K562 (cell line): ENCODE data around the gene GPD2. TPM values are rescaled to one million over a fixed set of nuclear protein-coding genes. Genes with fewer than 3 reads are reported as not detected.

Source experiments
- CEBPG ChIP-seq, 3 experiments: fragments of 200-800 bp in 1 of 3; sonication (Bioruptor generic) in 1 of 3; sonication (generic) in 1 of 3; formaldehyde crosslinking in 1 of 3; IDR thresholded peaks in 2 of 3; conservative IDR thresholded peaks in 1 of 3; 2 replicates each; pipeline versions ENCODE4 v1.6.1 to v1.8.0; 2016 to 2022; ENCODE audit warnings: missing compliant biosample characterization in 2 of 3, missing genetic modification characterization in 2 of 3, mild to moderate bottlenecking in 1 of 3, missing genetic modification reagents in 1 of 3
- DPF2 ChIP-seq: fragments of 450-650 bp; IDR thresholded peaks from 2 replicates; pipeline ENCODE4 v1.6.1; 2016
- RAD21 ChIP-seq, 2 experiments: fragments of 250-450 bp in 1 of 2; fragments of 450-650 bp in 1 of 2; sonication (Bioruptor Pico) in 1 of 2; formaldehyde crosslinking in 1 of 2; IDR thresholded peaks in 1 of 2; conservative IDR thresholded peaks in 1 of 2; 2 replicates each; pipeline versions ENCODE4 v1.4.0 to v1.8.0; 2020 to 2022; ENCODE audit warnings: mild to moderate bottlenecking in 2 of 2, moderate library complexity in 1 of 2
- SAFB2 ChIP-seq: fragments of 200-400 bp; formaldehyde crosslinking; IDR thresholded peaks from 2 replicates; pipeline ENCODE4 v1.6.1; 2018; ENCODE audit warnings: borderline replicate concordance, low read length, low read depth, moderate library complexity; ENCODE audit not compliant: severe bottlenecking
- TAL1 ChIP-seq: fragments of 450-650 bp; IDR thresholded peaks from 2 replicates; pipeline ENCODE4 v1.6.1; 2016; ENCODE audit warnings: mild to moderate bottlenecking
- ZNF766 ChIP-seq: fragments of 200-800 bp; sonication (Bioruptor generic); conservative IDR thresholded peaks from 2 replicates; pipeline ENCODE4 v1.6.1; 2016; ENCODE audit warnings: missing genetic modification characterization, missing compliant biosample characterization
- polyA plus RNA-seq, 8 experiments: library from polyadenylated mRNA; depleted of rRNA in 4 of 8; stranded (reverse) in 5 of 8; unstranded in 3 of 8; fragments of >200 nt; fragmentation: Nextera tagmentation in 2 of 8; fragmentation: Illumina TruSeq in 1 of 8; extraction: Ambion mirVana in 2 of 8; extraction: Trizol in 1 of 8; gene quantifications; 2 replicates each; pipeline versions ENCODE4 v1.2.1 to v1.2.3, GENCODE V29; 2011 to 2014; ENCODE audit warnings: inconsistent platforms in 1 of 8, missing spikeins in 1 of 8
- total RNA-seq, 7 experiments: library from RNA; depleted of rRNA in 6 of 7; stranded (reverse); fragments of >200 nt in 6 of 7; fragmentation: Illumina TruSeq in 2 of 7; extraction: Trizol in 2 of 7; gene quantifications; 2 replicates each; pipeline versions ENCODE4 v1.2.1 to v1.2.3, GENCODE V29; 2011 to 2021; ENCODE audit warnings: low replicate concordance in 1 of 7
- TF ChIP-seq, protein P1 (sequence below), 2 experiments: IDR thresholded peaks in 1 of 2; conservative IDR thresholded peaks in 1 of 2; 2 replicates each; pipeline ENCODE4 v1.6.1; 2016; ENCODE audit warnings: low read depth in 2 of 2, mild to moderate bottlenecking in 1 of 2, missing compliant biosample characterization in 1 of 2, missing genetic modification characterization in 1 of 2, moderate library complexity in 1 of 2
- TF ChIP-seq, protein P2 (sequence below), 2 experiments: fragments of 450-650 bp in 1 of 2; sonication (generic) in 1 of 2; formaldehyde crosslinking in 1 of 2; IDR thresholded peaks in 1 of 2; conservative IDR thresholded peaks in 1 of 2; 2 replicates each; pipeline versions ENCODE4 v1.6.1 to v1.8.1; 2016 to 2023; ENCODE audit warnings: mild to moderate bottlenecking in 2 of 2, moderate library complexity in 2 of 2, inconsistent platforms in 1 of 2, missing genetic modification reagents in 1 of 2

GPD2 gene
- total and polyA plus RNA-seq, 9 of the 15 experiments (the other 6 are each of a cell fraction or from before 2014, with no cell fraction given): 5.2 to 39.2 (median 19.0) TPM

DNA sequence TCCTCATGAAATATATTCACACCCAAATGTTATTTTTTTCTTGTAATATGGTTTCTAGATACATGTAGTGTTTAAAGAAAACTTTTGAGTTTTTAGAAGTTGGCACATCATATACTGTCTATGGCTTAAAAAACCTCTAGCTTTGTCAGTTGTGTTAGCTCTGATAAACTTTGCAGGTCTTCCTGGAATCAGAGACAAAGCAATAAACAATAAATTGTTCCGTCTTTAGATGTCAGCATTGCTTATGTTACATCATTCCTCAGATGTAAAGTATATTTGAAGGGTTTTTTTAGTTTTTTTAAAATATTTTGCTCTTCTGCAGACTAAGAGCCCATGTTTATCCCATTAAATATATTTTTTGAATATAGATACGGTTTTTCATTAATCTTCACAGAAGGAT, 145.1 kb downstream of the GPD2 start (continued):
- TF ChIP-seq, protein P1, sequence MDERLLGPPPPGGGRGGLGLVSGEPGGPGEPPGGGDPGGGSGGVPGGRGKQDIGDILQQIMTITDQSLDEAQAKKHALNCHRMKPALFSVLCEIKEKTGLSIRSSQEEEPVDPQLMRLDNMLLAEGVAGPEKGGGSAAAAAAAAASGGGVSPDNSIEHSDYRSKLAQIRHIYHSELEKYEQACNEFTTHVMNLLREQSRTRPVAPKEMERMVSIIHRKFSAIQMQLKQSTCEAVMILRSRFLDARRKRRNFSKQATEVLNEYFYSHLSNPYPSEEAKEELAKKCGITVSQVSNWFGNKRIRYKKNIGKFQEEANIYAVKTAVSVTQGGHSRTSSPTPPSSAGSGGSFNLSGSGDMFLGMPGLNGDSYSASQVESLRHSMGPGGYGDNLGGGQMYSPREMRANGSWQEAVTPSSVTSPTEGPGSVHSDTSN (CRISPR knock-in tag; IDR thresholded peaks at IDR 0.05; ENCODE audit: low read depth): no peak
- TF ChIP-seq, protein P1 (tag; conservative IDR thresholded peaks at IDR 0.05; ENCODE audit: low read depth): peak; percentile 68; the same call in 1 of the 2 replicates
- TF ChIP-seq DPF2 (peak; percentile 19; the same call in 1 of the 2 replicates), ZNF766 (CRISPR knock-in tag) (peak; percentile 86), TAL1 (peak; percentile 40; the same call in 1 of the 2 replicates), SAFB2 (no peak), CEBPG (CRISPR knock-in tag; IDR thresholded peaks at IDR 0.05) (no peak), CEBPG (tag; conservative IDR thresholded peaks at IDR 0.05 in 1 of 2, IDR thresholded peaks at IDR 0.05 in 1 of 2) (peak; percentile 59 to 63; a peak in 3 of 4 replicates), RAD21 (CRISPR knock-in tag; conservative IDR thresholded peaks at IDR 0.05 in 1 of 2, IDR thresholded peaks at IDR 0.05 in 1 of 2) (peak in 1 of 2 experiments; percentile 41; a peak in 2 of 4 replicates)
- TF ChIP-seq, protein P2, sequence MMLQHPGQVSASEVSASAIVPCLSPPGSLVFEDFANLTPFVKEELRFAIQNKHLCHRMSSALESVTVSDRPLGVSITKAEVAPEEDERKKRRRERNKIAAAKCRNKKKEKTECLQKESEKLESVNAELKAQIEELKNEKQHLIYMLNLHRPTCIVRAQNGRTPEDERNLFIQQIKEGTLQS (IDR thresholded peaks at IDR 0.05): peak; percentile 57; the same call in 1 of the 2 replicates
- TF ChIP-seq, protein P2 (CRISPR knock-in tag; conservative IDR thresholded peaks at IDR 0.05): no peak
